Measurements from ENCODE around the gene BANF1. TPM values are rescaled to one million over a fixed set of nuclear protein-coding genes. Genes with fewer than 3 reads are reported as not detected.
"Not testable (repeated sequence)": the region's sequence is repeated elsewhere in the genome, so short reads cannot be mapped to it uniquely, and the experiment has no call there.

The BANF1 gene
- total RNA-seq, 1 donor from 2014 or later = 195 TPM

DNA sequence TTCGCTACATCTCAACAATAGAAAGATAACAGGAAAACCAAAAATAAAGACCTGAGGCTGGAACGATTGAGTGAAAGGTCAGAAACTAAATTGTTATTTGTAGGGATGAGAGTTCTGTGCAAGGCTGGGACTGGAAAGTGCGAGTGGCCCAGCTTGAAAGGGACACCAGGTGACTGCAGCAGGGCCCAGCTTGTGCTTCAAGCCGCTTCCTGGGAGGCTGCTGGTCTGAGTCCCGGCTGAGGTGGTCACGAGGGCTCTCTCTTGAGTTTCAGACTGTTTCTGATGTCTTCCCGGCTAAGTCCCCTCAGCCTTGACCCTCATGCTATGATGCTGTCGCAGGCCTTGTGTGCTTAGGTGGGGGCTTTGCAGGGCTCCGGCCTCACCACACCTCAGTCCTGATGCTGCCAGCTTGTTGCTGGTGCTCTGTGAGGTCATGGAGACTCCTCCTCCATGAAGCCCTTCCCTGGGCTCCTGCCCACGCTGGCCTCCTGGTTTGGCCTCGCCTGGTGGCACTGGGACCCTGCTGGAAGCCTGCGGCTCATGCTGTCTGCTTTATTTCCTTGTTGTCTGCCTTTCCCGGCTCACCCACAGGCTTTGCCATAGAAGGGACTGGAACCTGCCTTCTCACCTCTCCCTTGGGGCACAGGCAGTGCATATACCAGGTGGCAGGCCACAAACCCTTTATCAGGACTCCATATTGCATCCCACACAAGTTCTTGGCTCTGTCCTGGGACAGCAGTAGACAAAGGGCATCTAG is 4.0 kb downstream of the BANF1 start:
- DNase-seq (ENCODE audit: low spot score) = no peak

DNA sequence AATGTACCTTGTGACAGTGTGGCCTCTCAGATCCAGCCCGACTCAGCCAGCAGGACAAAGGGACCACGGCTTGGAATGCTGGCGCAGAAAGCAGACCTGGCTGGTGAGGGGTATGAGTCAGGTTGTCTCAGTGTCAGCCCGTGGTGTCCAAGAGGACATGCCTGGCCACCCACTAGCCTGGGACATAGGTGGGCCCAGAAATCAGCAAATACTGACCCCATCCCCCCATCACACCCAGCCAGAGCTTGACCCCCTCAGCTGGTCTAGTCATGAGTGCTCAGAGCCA is 4.5 kb downstream of the BANF1 start:
- DNase-seq (ENCODE audit: low spot score) = no peak
- intact Hi-C loops (cut with DNase I) = no loop called here

More for the DNA sequence above, 4.0 kb downstream of the BANF1 start:
- intact Hi-C loops (cut with DNase I) = no loop called here

GRCh38 chr11:66007201-66007634 is 4.9 kb downstream of the BANF1 start:
- no peak for DNase-seq (ENCODE audit: low spot score)
- intact Hi-C loops (cut with DNase I) = no loop called here

DNA sequence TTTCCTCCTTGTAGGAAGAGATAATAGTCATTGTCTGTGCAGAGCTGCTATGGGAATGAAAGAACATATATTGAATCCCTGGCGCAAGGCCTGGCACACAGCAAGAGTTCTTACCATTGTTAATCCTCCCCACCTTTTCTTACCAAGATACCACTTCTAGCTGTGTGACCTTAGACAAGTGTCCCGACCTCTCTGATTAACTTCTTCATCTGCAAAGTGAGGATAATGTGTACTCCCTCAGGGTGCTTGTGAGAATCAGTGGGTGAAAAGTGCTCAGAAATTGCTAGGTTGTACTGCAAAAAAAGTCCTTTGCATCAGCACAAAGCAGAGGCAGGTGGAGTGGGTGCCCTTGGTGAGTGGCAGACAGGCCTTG is 5.8 kb downstream of the BANF1 start:
- no peak for DNase-seq (ENCODE audit: low spot score)
- intact Hi-C loops (cut with DNase I) = no loop called here

GRCh38 chr11:66008468-66009101 is 6.3 kb downstream of the BANF1 start:
- intact Hi-C loops (cut with DNase I) = no loop called here
- no peak for DNase-seq (ENCODE audit: low spot score)

- DNase-seq (ENCODE audit: low spot score); intact Hi-C loops (cut with DNase I): not testable (repeated sequence)
Observed at GRCh38 chr11:66010036-66010435, 7.7 kb downstream of the BANF1 start.

DNA sequence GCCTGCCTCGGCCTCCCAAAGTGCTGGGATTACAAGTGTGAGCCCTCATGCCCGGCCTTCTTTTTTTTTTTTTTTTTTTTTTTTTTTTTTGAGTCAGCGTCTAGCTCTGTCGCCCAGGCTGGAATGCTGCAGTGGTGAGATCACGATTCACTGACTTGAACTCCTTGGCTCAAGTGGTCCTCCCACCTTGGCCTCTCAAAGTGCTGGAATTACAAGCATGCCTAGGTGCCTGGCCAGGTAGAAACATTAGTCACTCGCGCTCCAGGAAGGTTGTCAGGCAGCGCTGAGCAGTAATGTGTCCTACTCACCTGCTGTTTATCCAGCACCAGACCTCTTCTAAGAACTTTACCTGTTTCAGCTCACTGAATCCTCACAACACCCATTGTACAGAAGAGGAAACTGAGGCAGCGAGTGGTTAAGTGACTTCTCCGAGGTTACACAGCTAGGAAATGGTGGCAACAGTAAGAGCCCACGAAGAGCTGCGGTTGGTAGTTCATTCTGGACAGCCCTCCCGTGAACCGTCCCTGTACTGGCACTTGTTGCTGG is 9.0 kb downstream of the BANF1 start:
- intact Hi-C loops (cut with DNase I) = no loop called here
- no peak for DNase-seq (ENCODE audit: low spot score)

GRCh38 chr11:66011785-66012303 is 9.5 kb downstream of the BANF1 start, which contains the start of gene CST6:
Gene CST6 (plus strand): TSS chr11:66012008. CDS start chr11:66012045, 37 bp downstream.
- no peak for DNase-seq (ENCODE audit: low spot score)
- intact Hi-C loops (cut with DNase I) = no loop called here

DNA sequence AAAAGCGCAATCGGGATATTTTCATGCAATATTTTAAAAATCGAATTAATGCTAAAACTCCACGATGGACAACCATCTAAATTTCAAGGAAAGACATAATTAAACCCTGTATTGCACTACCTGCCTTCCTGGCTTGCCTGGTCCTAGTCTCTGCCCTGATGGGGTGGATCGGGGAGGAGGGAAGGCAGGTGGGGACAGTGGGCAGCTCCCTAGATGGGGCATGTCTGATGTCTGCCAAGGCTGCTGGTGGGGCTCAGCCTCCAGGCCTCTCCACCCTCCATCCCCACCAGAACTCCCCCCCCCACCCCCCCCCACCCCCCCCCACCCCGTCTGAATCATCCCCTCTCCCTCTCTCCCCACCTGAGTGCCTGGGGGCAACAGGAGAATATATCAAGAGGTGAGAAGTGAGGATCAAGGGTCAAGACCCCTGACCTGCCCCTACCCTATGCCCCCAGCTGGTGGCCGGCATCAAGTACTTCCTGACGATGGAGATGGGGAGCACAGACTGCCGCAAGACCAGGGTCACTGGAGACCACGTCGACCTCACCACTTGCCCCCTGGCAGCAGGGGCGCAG is 10.2 kb downstream of the BANF1 start:
- intact Hi-C loops (cut with DNase I) = no loop called here
- no peak for DNase-seq (ENCODE audit: low spot score)

- no peak for DNase-seq (ENCODE audit: low spot score)
- intact Hi-C loops (cut with DNase I) = no loop called here
Observed at GRCh38 chr11:66012946-66013761, 10.9 kb downstream of the BANF1 start.

DNA sequence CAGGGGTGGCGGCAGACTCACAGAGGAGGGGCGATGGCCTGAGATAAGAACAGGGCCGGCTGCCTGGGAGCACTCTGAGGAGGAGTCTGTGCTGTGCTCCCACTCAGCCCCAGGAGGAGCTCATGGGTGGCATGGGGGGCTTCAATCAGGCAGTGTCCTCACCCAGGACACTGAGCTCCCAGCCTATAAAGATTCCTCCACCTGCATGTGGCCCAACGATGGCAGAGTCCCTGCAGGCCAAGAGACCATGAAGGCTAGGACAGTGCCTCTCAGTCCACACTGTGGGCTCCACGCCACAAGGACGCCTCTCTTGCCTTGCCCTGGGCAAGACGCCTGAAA is 11.4 kb downstream of the BANF1 start:
- DNase-seq (ENCODE audit: low spot score) = no peak
- intact Hi-C loops (cut with DNase I) = no loop called here

DNA sequence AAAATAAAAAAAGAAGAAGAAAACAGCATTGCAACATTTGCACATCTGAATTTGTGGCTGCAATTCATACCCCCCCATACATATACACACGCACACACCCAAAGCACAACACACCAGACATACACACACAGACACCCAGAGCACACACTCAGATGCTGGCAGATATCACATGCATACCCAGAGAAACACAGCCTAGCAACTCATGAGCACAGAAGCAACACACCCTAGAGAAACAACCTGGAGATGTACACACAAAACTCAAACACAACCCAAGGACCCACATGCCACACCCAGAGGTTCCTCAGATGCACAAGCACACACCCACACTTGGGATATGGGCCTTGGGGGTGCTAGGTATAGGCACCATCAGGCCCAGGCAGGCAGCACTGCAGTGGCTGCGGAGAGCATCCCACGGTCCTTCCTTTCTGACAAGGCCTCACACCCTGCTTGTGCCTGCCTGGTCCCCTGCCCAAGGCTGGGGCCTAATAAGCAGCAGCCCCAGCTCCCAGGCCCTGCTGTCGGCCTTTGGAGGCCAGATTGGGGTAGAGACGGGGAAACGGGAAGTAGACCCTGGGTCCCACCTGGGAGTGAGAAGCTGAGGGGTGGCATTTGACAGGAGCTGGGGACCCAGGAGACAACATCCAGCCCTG is 12.6 kb downstream of the BANF1 start:
- DNase-seq (ENCODE audit: low spot score) = no peak
- intact Hi-C loops (cut with DNase I) = no loop called here

GRCh38 chr11:66015454-66015881 is 13.2 kb downstream of the BANF1 start:
- intact Hi-C loops (cut with DNase I) = no loop called here
- peak; percentile 86 for DNase-seq (ENCODE audit: low spot score)

GRCh38 chr11:66015936-66016792 is 13.9 kb downstream of the BANF1 start:
- no peak for DNase-seq (ENCODE audit: low spot score)
- intact Hi-C loops (cut with DNase I) = no loop called here

DNA sequence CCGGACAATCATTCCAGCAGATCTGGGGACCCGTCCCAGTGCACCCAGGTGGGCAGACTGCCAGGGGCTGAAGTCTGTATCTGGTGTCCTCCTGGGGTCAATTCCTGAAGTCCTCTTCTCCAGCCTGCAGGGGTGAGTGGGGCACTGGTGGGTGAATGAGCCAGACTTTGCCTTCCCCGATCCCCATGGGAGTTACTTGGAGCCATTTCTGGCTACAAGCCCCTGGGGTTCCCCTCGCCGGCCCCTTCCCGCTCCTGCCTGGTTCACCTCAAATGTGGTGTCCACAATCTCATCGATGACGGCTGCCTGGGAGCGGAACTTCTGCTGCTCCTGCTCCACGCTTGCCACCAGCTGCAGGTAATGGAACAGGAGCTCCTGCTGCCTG is 14.5 kb downstream of the BANF1 start:
- DNase-seq (ENCODE audit: low spot score) = no peak
- intact Hi-C loops (cut with DNase I) = no loop called here

DNA sequence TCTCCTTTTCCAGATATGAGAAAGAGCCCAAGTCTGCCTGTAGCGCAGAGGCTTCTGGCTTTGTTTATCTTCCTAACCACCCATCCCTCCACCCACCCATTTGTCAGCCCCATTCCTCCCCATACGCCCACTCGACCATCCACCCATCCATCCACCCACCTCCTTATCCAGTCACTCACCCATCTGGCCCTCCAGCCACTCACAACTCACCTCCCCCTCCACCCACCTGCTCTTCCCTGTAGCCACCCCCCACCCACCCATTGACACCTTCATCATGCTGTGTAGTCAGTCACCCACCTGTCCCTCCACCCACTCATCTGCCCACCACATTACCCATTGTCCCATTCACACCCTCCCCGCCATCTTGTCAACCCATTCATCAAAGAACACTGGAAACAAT is 15.0 kb downstream of the BANF1 start:
- no peak for DNase-seq (ENCODE audit: low spot score)
- intact Hi-C loops (cut with DNase I) = no loop called here

DNA sequence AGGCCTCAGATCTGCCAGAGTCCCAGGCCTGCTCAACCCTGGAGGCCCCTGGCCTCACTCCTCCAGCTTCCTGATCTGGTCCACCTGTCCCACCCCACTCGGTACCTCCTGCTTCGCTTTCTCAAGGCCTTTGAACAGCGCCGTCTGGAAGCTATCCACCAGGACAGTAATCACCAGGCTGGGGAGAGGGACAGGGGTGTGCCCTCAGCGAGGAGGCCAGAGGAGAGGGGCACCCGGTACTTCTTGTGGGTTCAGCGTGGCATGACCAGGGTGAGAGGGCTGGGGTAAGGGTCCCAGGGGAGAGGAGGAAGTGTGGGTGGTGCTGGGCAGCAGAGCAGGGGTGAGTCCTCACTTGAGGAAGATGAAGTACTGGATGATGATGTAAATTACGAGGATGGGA is 17.9 kb downstream of the BANF1 start:
- DNase-seq (ENCODE audit: low spot score) = no peak
- intact Hi-C loops (cut with DNase I) = no loop called here

- intact Hi-C loops (cut with DNase I) = no loop called here
- DNase-seq (ENCODE audit: low spot score) = peak; percentile 82
Observed at GRCh38 chr11:66020618-66021357, 18.5 kb downstream of the BANF1 start.

All from cardiac septum (tissue), 1 donor.